SJCRH30 (cell line): ENCODE results near the gene MRPL28. TPM values are rescaled to one million over a fixed set of nuclear protein-coding genes. Genes with fewer than 3 reads are reported as not detected.

Experiments used
- DNase-seq, 2 experiments: peaks; one replicate each; pipeline ENCODE4 v3.0.0-alpha.2; 2015 to 2020
- H3K27ac ChIP-seq: fragments of 250-450 bp; sonication (Bioruptor Pico); 2 replicates; pipeline ENCODE4 v1.5.1; 2020; ENCODE audit warnings: mild to moderate bottlenecking, moderate library complexity
- H3K27me3 ChIP-seq: fragments of 250-450 bp; sonication (Bioruptor Pico); 2 replicates; pipeline ENCODE4 v1.5.1; 2020; ENCODE audit warnings: mild to moderate bottlenecking, moderate library complexity
- H3K36me3 ChIP-seq: fragments of 250-450 bp; sonication (Bioruptor Pico); 2 replicates; pipeline ENCODE4 v1.5.1; 2020; ENCODE audit warnings: mild to moderate bottlenecking, moderate library complexity
- H3K4me1 ChIP-seq: fragments of 250-450 bp; sonication (Bioruptor Pico); 2 replicates; pipeline ENCODE4 v1.5.1; 2020; ENCODE audit warnings: mild to moderate bottlenecking, moderate library complexity
- H3K4me3 ChIP-seq: fragments of 250-450 bp; sonication (Bioruptor Pico); 2 replicates; pipeline ENCODE4 v1.5.1; 2020; ENCODE audit warnings: mild to moderate bottlenecking, moderate library complexity
- H3K9me3 ChIP-seq: fragments of 250-450 bp; sonication (Bioruptor Pico); replicated peaks from 2 replicates; pipeline ENCODE4 v1.5.1; 2020; ENCODE audit warnings: mild to moderate bottlenecking, moderate library complexity
- total RNA-seq: library from RNA; depleted of rRNA; stranded (reverse); fragments of >200 nt; shearing (Covaris generic); gene quantifications from 2 replicates; pipeline ENCODE4 v1.2.3, GENCODE V29; 2014

Gene MRPL28
- total RNA-seq, 1 experiment from 2014 or later, result 81.4 TPM

GRCh38 chr16:361872-362701 lies 8.3 kb downstream of the MRPL28 start:
- Histone ChIP-seq H3K36me3 (no peaks in the 10 kb centered on the region), H3K9me3 (no peaks in the 10 kb centered on the region), H3K4me3 (no peak overlapping the region), H3K27ac (no peak overlapping the region), H3K27me3 (no peaks in the 10 kb centered on the region), H3K4me1 (peaks cover 17% of the 10 kb centered on the region)
- DNase-seq, result peak; percentile 60 to 67

GRCh38 chr16:361341-361871 lies 8.9 kb downstream of the MRPL28 start:
- Histone ChIP-seq H3K27me3 (no peaks in the 10 kb centered on the region), H3K27ac (no peak overlapping the region), H3K4me1 (peaks cover 17% of the 10 kb centered on the region), H3K4me3 (no peak overlapping the region), H3K36me3 (no peaks in the 10 kb centered on the region), H3K9me3 (no peaks in the 10 kb centered on the region)
- DNase-seq, result no peak

- Histone ChIP-seq H3K27me3 (no peaks in the 10 kb centered on the region), H3K4me1 (peaks cover 17% of the 10 kb centered on the region), H3K9me3 (no peaks in the 10 kb centered on the region), H3K36me3 (no peaks in the 10 kb centered on the region), H3K27ac (no peak overlapping the region), H3K4me3 (no peak overlapping the region)
- DNase-seq, result no peak
These were observed 9.5 kb downstream of the MRPL28 start for GRCh38 chr16:360698-361336.

GRCh38 chr16:359871-360697 lies 10.3 kb downstream of the MRPL28 start:
- H3K4me3 ChIP-seq, result no peak overlapping the region
- peaks cover 17% of the 10 kb centered on the region for H3K4me1 ChIP-seq
- no peaks in the 10 kb centered on the region for H3K36me3 ChIP-seq
- H3K9me3 ChIP-seq, result no peaks in the 10 kb centered on the region
- no peak overlapping the region for H3K27ac ChIP-seq
- H3K27me3 ChIP-seq, result no peaks in the 10 kb centered on the region
- DNase-seq, result peak; percentile 65 to 75

- DNase-seq, result no peak
- no peaks in the 10 kb centered on the region for H3K27me3 ChIP-seq
- H3K9me3 ChIP-seq, result no peaks in the 10 kb centered on the region
- H3K4me3 ChIP-seq, result no peak overlapping the region
- no peak overlapping the region for H3K27ac ChIP-seq
- no peaks in the 10 kb centered on the region for H3K36me3 ChIP-seq
- H3K4me1 ChIP-seq, result peaks cover 17% of the 10 kb centered on the region
These were observed 11.1 kb downstream of the MRPL28 start for GRCh38 chr16:359067-359763.

GRCh38 chr16:356741-357140 lies 13.6 kb downstream of the MRPL28 start:
- Histone ChIP-seq H3K4me1 (peaks cover 17% of the 10 kb centered on the region), H3K4me3 (no peak overlapping the region), H3K36me3 (no peaks in the 10 kb centered on the region), H3K27me3 (no peaks in the 10 kb centered on the region), H3K9me3 (no peaks in the 10 kb centered on the region), H3K27ac (no peak overlapping the region)
- no peak for DNase-seq

GRCh38 chr16:354971-355461 lies 15.3 kb downstream of the MRPL28 start:
- Histone ChIP-seq H3K27ac (no peak overlapping the region), H3K36me3 (no peaks in the 10 kb centered on the region), H3K27me3 (no peaks in the 10 kb centered on the region), H3K4me1 (peaks cover 10% of the 10 kb centered on the region; the same call in 1 of the 2 replicates), H3K9me3 (no peaks in the 10 kb centered on the region), H3K4me3 (no peak overlapping the region)
- no peak for DNase-seq

GRCh38 chr16:354291-354881 lies 16.0 kb downstream of the MRPL28 start:
- Histone ChIP-seq H3K27me3 (no peaks in the 10 kb centered on the region), H3K36me3 (no peaks in the 10 kb centered on the region), H3K27ac (no peak overlapping the region), H3K9me3 (no peaks in the 10 kb centered on the region), H3K4me1 (peaks cover 4% of the 10 kb centered on the region; the same call in 1 of the 2 replicates), H3K4me3 (no peak overlapping the region)
- no peak for DNase-seq

GRCh38 chr16:353404-354290 lies 16.7 kb downstream of the MRPL28 start:
- Histone ChIP-seq H3K36me3 (no peaks in the 10 kb centered on the region), H3K27me3 (no peaks in the 10 kb centered on the region), H3K4me1 (no peaks in the 10 kb centered on the region), H3K4me3 (peak overlapping the region; percentile 60), H3K27ac (no peak overlapping the region), H3K9me3 (no peaks in the 10 kb centered on the region)
- no peak for DNase-seq

GRCh38 chr16:352547-353403 lies 17.6 kb downstream of the MRPL28 start, which contains the start of gene AXIN1:
TSS of gene AXIN1 (minus strand) at chr16:352723. CDS start at chr16:347025, 5,698 bp downstream.
- Histone ChIP-seq H3K27me3 (no peaks in the 10 kb centered on the region), H3K9me3 (no peaks in the 10 kb centered on the region), H3K4me3 (peak within 1 kb of the TSS; percentile 94), H3K4me1 (no peaks in the 10 kb centered on the region), H3K27ac (peak within 1 kb of the TSS; percentile 39; the same call in 1 of the 2 replicates), H3K36me3 (no peaks in the 10 kb centered on the region)
- peak; percentile 99 to 100 for DNase-seq

- no peaks in the 10 kb centered on the region for H3K4me1 ChIP-seq
- peak overlapping the region; percentile 39; the same call in 1 of the 2 replicates for H3K27ac ChIP-seq
- DNase-seq, result peak in 1 of 2 experiments; percentile 40
- 0 out of 2 replicates have a peak, but pooled peaks cover 1% of the 10 kb centered on the region for H3K36me3 ChIP-seq
- H3K4me3 ChIP-seq, result peak overlapping the region; percentile 94
- no peaks in the 10 kb centered on the region for H3K27me3 ChIP-seq
- H3K9me3 ChIP-seq, result no peaks in the 10 kb centered on the region
These were observed 18.4 kb downstream of the MRPL28 start for GRCh38 chr16:351804-352520.

GRCh38 chr16:350203-350602 lies 20.1 kb downstream of the MRPL28 start:
- no peaks in the 10 kb centered on the region for H3K27me3 ChIP-seq
- DNase-seq, result no peak
- peaks cover 12% of the 10 kb centered on the region for H3K36me3 ChIP-seq
- no peak overlapping the region for H3K4me3 ChIP-seq
- H3K9me3 ChIP-seq, result no peaks in the 10 kb centered on the region
- H3K4me1 ChIP-seq, result no peaks in the 10 kb centered on the region
- H3K27ac ChIP-seq, result no peak overlapping the region
